SK-N-SH (cell line): ENCODE results near the gene ARHGEF11. TPM values are rescaled to one million over a fixed set of nuclear protein-coding genes. Genes with fewer than 3 reads are reported as not detected.

Experiments used
- CTCF ChIA-PET: fragments of 300-600, 350-600 bp; formaldehyde crosslinking; extraction: SDS; loops from one replicate; lab custom pipeline; 2021; lab: Yijun Ruan, JAX
- POLR2A ChIA-PET: fragments of 350-600 bp; sonication (Branson Sonifier 250); formaldehyde crosslinking; extraction: SDS; loops from one replicate; lab custom pipeline; 2020; ENCODE audit warnings: antibody characterized with exemption, inconsistent platforms; lab: Yijun Ruan, JAX
- DNase-seq: peaks from one replicate; pipeline ENCODE4 v3.0.0; 2012
- H2AFZ ChIP-seq: fragments of 200-600 bp; sonication (generic); 2 replicates; pipeline ENCODE4 v1.8.1; 2016; ENCODE audit warnings: antibody characterized with exemption, mild to moderate bottlenecking, low read depth
- H3F3A ChIP-seq: fragments of 200-600 bp; sonication (generic); replicated peaks from 2 replicates; pipeline ENCODE3; 2016; ENCODE audit warnings: antibody characterized with exemption, mild to moderate bottlenecking; ENCODE audit not compliant: insufficient read depth
- H3K27ac ChIP-seq, 2 experiments: fragments of 200-500 bp in 1 of 2; fragments of 200-600 bp in 1 of 2; sonication (Bioruptor generic) in 1 of 2; sonication (generic), shearing (Covaris generic) in 1 of 2; 2 replicates each; pipeline versions ENCODE4 v1.5.1 to v1.6.1; 2014 to 2016; ENCODE audit warnings: low read depth in 2 of 2, inconsistent platforms in 1 of 2, low read length in 1 of 2, mild to moderate bottlenecking in 1 of 2, mixed read lengths in 1 of 2
- H3K27me3 ChIP-seq: fragments of 200-600 bp; sonication (generic), shearing (Covaris generic); 2 replicates; pipeline ENCODE4 v1.6.1; 2016; ENCODE audit warnings: mixed run types; ENCODE audit not compliant: insufficient read depth
- H3K36me3 ChIP-seq, 2 experiments: fragments of 200-500 bp in 1 of 2; fragments of 200-600 bp in 1 of 2; sonication (Bioruptor generic) in 1 of 2; sonication (generic) in 1 of 2; replicated peaks in 1 of 2; 2 replicates each; pipeline versions ENCODE3 to v1.5.1; 2014 to 2016; ENCODE audit warnings: low read length in 1 of 2, mild to moderate bottlenecking in 1 of 2; ENCODE audit not compliant: insufficient read depth in 2 of 2, control insufficient read depth in 1 of 2
- H3K4me1 ChIP-seq, 2 experiments: fragments of 200-500 bp in 1 of 2; fragments of 200-600 bp in 1 of 2; sonication (Bioruptor generic) in 1 of 2; sonication (generic), shearing (Covaris generic) in 1 of 2; 2 replicates each; pipeline versions ENCODE4 v1.5.1 to v1.6.1; 2014 to 2016; ENCODE audit warnings: low read depth in 1 of 2, low read length in 1 of 2, mixed run types in 1 of 2; ENCODE audit not compliant: insufficient read depth in 2 of 2, control insufficient read depth in 1 of 2
- H3K4me2 ChIP-seq: fragments of 200-600 bp; sonication (generic), shearing (Covaris generic); 2 replicates; pipeline ENCODE4 v1.6.1; 2017; ENCODE audit warnings: mixed run types
- H3K4me3 ChIP-seq, 2 experiments: fragments of 200-500 bp in 1 of 2; fragments of 200-600 bp in 1 of 2; sonication (Bioruptor generic) in 1 of 2; sonication (generic), shearing (Covaris generic) in 1 of 2; 2 replicates each; pipeline versions ENCODE4 v1.5.1 to v1.8.1; 2014 to 2016; ENCODE audit warnings: low read depth in 2 of 2, inconsistent platforms in 1 of 2, low read length in 1 of 2, mild to moderate bottlenecking in 1 of 2, mixed read lengths in 1 of 2, moderate library complexity in 1 of 2
- H3K79me2 ChIP-seq: fragments of 200-600 bp; sonication (generic); 2 replicates; pipeline ENCODE4 v1.8.1; 2017; ENCODE audit warnings: mild to moderate bottlenecking; ENCODE audit not compliant: insufficient read depth
- H3K9ac ChIP-seq: fragments of 200-600 bp; sonication (generic); 2 replicates; pipeline ENCODE4 v1.6.1; 2017; ENCODE audit warnings: mixed run types
- H3K9me2 ChIP-seq: fragments of 200-600 bp; sonication (generic); 2 replicates; pipeline ENCODE4 v1.6.1; 2017; ENCODE audit warnings: mixed run types
- H3K9me3 ChIP-seq: fragments of 200-600 bp; sonication (generic); 2 replicates; pipeline ENCODE4 v1.6.1; 2017; ENCODE audit warnings: mixed run types, mild to moderate bottlenecking, moderate library complexity
- H4K20me1 ChIP-seq: fragments of 200-600 bp; sonication (generic); 2 replicates; pipeline ENCODE4 v1.6.1; 2017; ENCODE audit warnings: mild to moderate bottlenecking, mixed run types; ENCODE audit not compliant: insufficient read depth
- CHD2 ChIP-seq: fragments of 150-350 bp; IDR thresholded peaks from 2 replicates; pipeline ENCODE4 v1.6.1; 2018; ENCODE audit warnings: low read length; ENCODE audit not compliant: partially characterized antibody
- EP300 ChIP-seq, 2 experiments: IDR thresholded peaks; 2 replicates each; pipeline versions ENCODE4 v1.4.0 to v1.6.1; 2012; ENCODE audit warnings: borderline replicate concordance in 1 of 2, low read depth in 1 of 2, low read length in 1 of 2
- GATA2 ChIP-seq: sonication (generic); formaldehyde crosslinking; IDR thresholded peaks from 2 replicates; pipeline ENCODE4 v1.5.0; 2020; ENCODE audit warnings: mild to moderate bottlenecking, missing genetic modification reagents
- MAX ChIP-seq: IDR thresholded peaks from 2 replicates; pipeline ENCODE4 v1.4.0; 2012; ENCODE audit warnings: low read depth
- MXI1 ChIP-seq: IDR thresholded peaks from 2 replicates; pipeline ENCODE4 v1.6.1; 2012; ENCODE audit warnings: mild to moderate bottlenecking, low read depth, low read length, improper control_type of control experiment
- RAD21 ChIP-seq: IDR thresholded peaks from 2 replicates; pipeline ENCODE4 v1.6.1; 2012; ENCODE audit warnings: mild to moderate bottlenecking, low read length
- RCOR1 ChIP-seq: fragments of 150-350 bp; IDR thresholded peaks from 2 replicates; pipeline ENCODE4 v1.6.1; 2017; ENCODE audit warnings: antibody characterized with exemption, low read length
- SIN3A ChIP-seq: IDR thresholded peaks from 2 replicates; pipeline ENCODE4 v1.6.1; 2012; ENCODE audit warnings: low read depth, mild to moderate bottlenecking, low read length, moderate library complexity, borderline replicate concordance
- SMC3 ChIP-seq: IDR thresholded peaks from 2 replicates; pipeline ENCODE4 v1.6.1; 2012; ENCODE audit warnings: low read depth, low read length, improper control_type of control experiment
- TCF12 ChIP-seq: IDR thresholded peaks from 2 replicates; pipeline ENCODE4 v1.4.0; 2012
- USF2 ChIP-seq: fragments of 150-350 bp; IDR thresholded peaks from 2 replicates; pipeline ENCODE4 v1.6.1; 2017; ENCODE audit warnings: antibody characterized with exemption, low read length, low read depth, borderline replicate concordance
- ZBTB33 ChIP-seq: IDR thresholded peaks from 2 replicates; pipeline ENCODE4 v1.4.0; 2012; ENCODE audit warnings: low read depth, borderline replicate concordance
- WGBS: methylation state at CpG from one replicate; pipeline ENCODE4 v1.1.6; 2017; ENCODE audit warnings: low lambda C conversion rate; 5-methylcytosine and 5-hydroxymethylcytosine counted together
- polyA plus RNA-seq, 3 experiments: library from polyadenylated mRNA; depleted of rRNA; stranded (reverse); fragments of >200 nt; gene quantifications; 2 replicates each; pipeline ENCODE4 v1.2.3, GENCODE V29; 2012

ARHGEF11 gene
- polyA plus RNA-seq, 1 of the 3 experiments (the other 2 are of a cell fraction) = 19.0 TPM

- Histone ChIP-seq H3K4me3 (no peak overlapping the region; a peak in 1 of 4 replicates), H3K27me3 (no peaks in the 10 kb centered on the region), H3K9ac (no peak overlapping the region), H2AFZ (no peak overlapping the region), H3K36me3 (no peaks in the 10 kb centered on the region), H3K79me2 (no peaks in the 10 kb centered on the region), H3K4me1 (peaks cover 11 to 42% of the 10 kb centered on the region in 2 experiments; a peak in 3 of 4 replicates), H4K20me1 (no peaks in the 10 kb centered on the region), H3K27ac (peak overlapping the region in 1 of 2 experiments; percentile 94; a peak in 2 of 4 replicates), H3K9me3 (peaks cover 3% of the 10 kb centered on the region; the same call in 1 of the 2 replicates), H3F3A (peaks cover 6% of the 10 kb centered on the region), H3K9me2 (no peaks in the 10 kb centered on the region), H3K4me2 (peak overlapping the region; percentile 15; the same call in 1 of the 2 replicates)
- 90% methylated on average over 11 of the region's 13 CpGs for WGBS
- ChIA-PET POLR2A (interaction anchor here (0.6 to 2.7 kb wide), 8 partner anchors 10 to 160 kb away, joined by 3 to 15 read pairs (median 3); no protein-coding TSS in a partner anchor), CTCF (interaction anchor here (1.0 to 6.9 kb wide), 13 partner anchors 13 to 225 kb away, joined by 3 to 182 read pairs (median 8); partner anchors contain the start of genes INSRR, LRRC71 and NTRK1)
- no peak for DNase-seq
- TF ChIP-seq MXI1 (0 out of 2 replicates have a peak, but pooled peaks have one; percentile 4), ZBTB33 (no peak)
Observed at GRCh38 chr1:156913809-156914387, 131.6 kb downstream of the ARHGEF11 start.

GRCh38 chr1:156912861-156913808 lies 132.4 kb downstream of the ARHGEF11 start:
- H3F3A ChIP-seq = no peaks in the 10 kb centered on the region
- no peak overlapping the region; a peak in 1 of 4 replicates for H3K4me3 ChIP-seq
- H3K9me2 ChIP-seq = no peaks in the 10 kb centered on the region
- ChIA-PET POLR2A (interaction anchor here (0.6 to 2.7 kb wide), 12 partner anchors 10 to 202 kb away, joined by 3 to 15 read pairs (median 3); no protein-coding TSS in a partner anchor), CTCF (interaction anchor here (0.9 to 6.9 kb wide), 14 partner anchors 14 to 224 kb away, joined by 3 to 182 read pairs (median 8); partner anchors contain the start of genes INSRR, LRRC71 and NTRK1)
- TF ChIP-seq SIN3A (no peak), TCF12 (peak; percentile 54), MXI1 (0 out of 2 replicates have a peak, but pooled peaks have one; percentile 13), RCOR1 (peak; percentile 54; the same call in 1 of the 2 replicates), GATA2 (CRISPR knock-in tag) (peak; percentile 68), USF2 (no peak), SMC3 (0 out of 2 replicates have a peak, but pooled peaks have one; percentile 23), EP300 (IDR thresholded peaks at IDR 0.05; ENCODE audit: borderline replicate concordance in 1 of 2, low read depth in 1 of 2, low read length in 1 of 2) (peak in 1 of 2 experiments; percentile 42; a peak in 1 of 4 replicates), RAD21 (peak; percentile 19), MAX (no peak), CHD2 (peak; percentile 65)
- H3K4me2 ChIP-seq = no peak overlapping the region; the same call in 1 of the 2 replicates
- H2AFZ ChIP-seq = no peak overlapping the region
- no peak overlapping the region for H3K9ac ChIP-seq
- 63% methylated on average over 15 of the region's 24 CpGs for WGBS
- H3K27ac ChIP-seq = peak overlapping the region in 1 of 2 experiments; percentile 94; a peak in 2 of 4 replicates
- H4K20me1 ChIP-seq = no peaks in the 10 kb centered on the region
- no peaks in the 10 kb centered on the region for H3K36me3 ChIP-seq
- H3K27me3 ChIP-seq = no peaks in the 10 kb centered on the region
- H3K79me2 ChIP-seq = no peaks in the 10 kb centered on the region
- DNase-seq = peak; percentile 89
- peaks cover 11 to 42% of the 10 kb centered on the region in 2 experiments; a peak in 3 of 4 replicates for H3K4me1 ChIP-seq
- H3K9me3 ChIP-seq = no peaks in the 10 kb centered on the region
